ENCODE measurements around the gene RHBDL1. TPM values are rescaled to one million over a fixed set of nuclear protein-coding genes. Genes with fewer than 3 reads are reported as not detected.
"Not testable (repeated sequence)": the region's sequence is repeated elsewhere in the genome, so short reads cannot be mapped to it uniquely, and the experiment has no call there.

RHBDL1 gene
- total RNA-seq, 3 donors from 2014 or later (not counting 1 experiment from before 2014, with no cell fraction given), result 2.9 to 4.2 (median 4.2) TPM

- H3K27ac Mint-ChIP-seq, result no peak overlapping the region
- ATAC-seq (no peak), DNase-seq (no peak)
- Histone ChIP-seq H3K9me3 (ENCODE audit: control insufficient read depth, insufficient read depth, low read length) (no peaks in the 10 kb centered on the region), H3K27ac (ENCODE audit: low read length) (no peak overlapping the region), H3K4me3 (ENCODE audit: low read length) (no peak overlapping the region), H3K4me1 (ENCODE audit: control insufficient read depth, insufficient read depth, low read length) (peaks cover 57% of the 10 kb centered on the region), H3K27me3 (ENCODE audit: control insufficient read depth, insufficient read depth, low read length) (no peaks in the 10 kb centered on the region), H3K36me3 (ENCODE audit: control insufficient read depth, insufficient read depth, low read length) (peaks cover 17% of the 10 kb centered on the region)
- peak overlapping the region; percentile 31 for H3K4me3 Mint-ChIP-seq
- peaks cover 6 to 35% of the 10 kb centered on the region in 2 donors for H3K4me1 Mint-ChIP-seq
- 96% methylated on average over 51 of the region's 51 CpGs for WGBS (ENCODE audit: insufficient coverage)
- H3K9me3 Mint-ChIP-seq, result no peaks in the 10 kb centered on the region
- no peaks in the 10 kb centered on the region for H3K36me3 Mint-ChIP-seq
- TF ChIP-seq CTCF (IDR thresholded peaks at IDR 0.05), result no peak
- intact Hi-C loops (cut with micrococcal nuclease), result no loop called here
- no peaks in the 10 kb centered on the region for H3K27me3 Mint-ChIP-seq (ENCODE audit: low read depth in 2 of 2)
Observed at GRCh38 chr16:686459-687260, 11.2 kb downstream of the RHBDL1 start.

- H3K27me3 ChIP-seq (ENCODE audit: control insufficient read depth, insufficient read depth, low read length), result peaks cover 2% of the 10 kb centered on the region
- H3K27ac ChIP-seq (ENCODE audit: low read length), result no peak overlapping the region
- H3K9me3 Mint-ChIP-seq, result no peaks in the 10 kb centered on the region
- H3K36me3 ChIP-seq (ENCODE audit: control insufficient read depth, insufficient read depth, low read length), result peaks cover 8% of the 10 kb centered on the region
- DNase-seq (no peak), ATAC-seq (no peak)
- WGBS (ENCODE audit: insufficient coverage), result 92% methylated on average over 19 of the region's 19 CpGs
- peaks cover 0 to 3% of the 10 kb centered on the region in 2 donors for H3K27me3 Mint-ChIP-seq (ENCODE audit: low read depth in 2 of 2)
- H3K36me3 Mint-ChIP-seq, result no peaks in the 10 kb centered on the region
- no peak overlapping the region for H3K27ac Mint-ChIP-seq
- intact Hi-C loops (cut with micrococcal nuclease), result no loop called here
- H3K4me1 ChIP-seq (ENCODE audit: control insufficient read depth, insufficient read depth, low read length), result peaks cover 54% of the 10 kb centered on the region
- TF ChIP-seq CTCF (IDR thresholded peaks at IDR 0.05), result no peak
- H3K9me3 ChIP-seq (ENCODE audit: control insufficient read depth, insufficient read depth, low read length), result no peaks in the 10 kb centered on the region
- no peak overlapping the region for H3K4me3 ChIP-seq (ENCODE audit: low read length)
- H3K4me1 Mint-ChIP-seq, result peaks cover 6 to 32% of the 10 kb centered on the region in 2 donors
- H3K4me3 Mint-ChIP-seq, result no peak overlapping the region
Observed at GRCh38 chr16:687499-687898, 12.0 kb downstream of the RHBDL1 start.

GRCh38 chr16:689175-689897 is 13.9 kb downstream of the RHBDL1 start:
- peaks cover 6 to 24% of the 10 kb centered on the region in 2 donors for H3K4me1 Mint-ChIP-seq
- Histone ChIP-seq H3K4me1 (ENCODE audit: control insufficient read depth, insufficient read depth, low read length) (peaks cover 42% of the 10 kb centered on the region), H3K27me3 (ENCODE audit: control insufficient read depth, insufficient read depth, low read length) (peaks cover 6% of the 10 kb centered on the region), H3K9me3 (ENCODE audit: control insufficient read depth, insufficient read depth, low read length) (no peaks in the 10 kb centered on the region), H3K4me3 (ENCODE audit: low read length) (peak overlapping the region; percentile 56), H3K36me3 (ENCODE audit: control insufficient read depth, insufficient read depth, low read length) (peaks cover 4% of the 10 kb centered on the region), H3K27ac (ENCODE audit: low read length) (peak overlapping the region; percentile 67)
- H3K27ac Mint-ChIP-seq, result peak overlapping the region; percentile 83 to 87
- peak overlapping the region; percentile 92 for H3K4me3 Mint-ChIP-seq
- intact Hi-C loops (cut with micrococcal nuclease), result no loop called here
- DNase-seq (no peak), ATAC-seq (no peak)
- H3K27me3 Mint-ChIP-seq (ENCODE audit: low read depth in 2 of 2), result peaks cover 0 to 8% of the 10 kb centered on the region in 2 donors
- TF ChIP-seq CTCF (IDR thresholded peaks at IDR 0.05), result no peak
- WGBS (ENCODE audit: insufficient coverage), result 87% methylated on average over 26 of the region's 26 CpGs
- no peaks in the 10 kb centered on the region for H3K36me3 Mint-ChIP-seq
- H3K9me3 Mint-ChIP-seq, result no peaks in the 10 kb centered on the region

- Histone ChIP-seq H3K27me3 (ENCODE audit: control insufficient read depth, insufficient read depth, low read length) (peaks cover 21% of the 10 kb centered on the region), H3K4me1 (ENCODE audit: control insufficient read depth, insufficient read depth, low read length) (peaks cover 42% of the 10 kb centered on the region)
- DNase-seq; H3K36me3 Mint-ChIP-seq; H3K9me3 Mint-ChIP-seq; H3K36me3 ChIP-seq (ENCODE audit: control insufficient read depth, insufficient read depth, low read length); H3K9me3 ChIP-seq (ENCODE audit: control insufficient read depth, insufficient read depth, low read length); intact Hi-C loops (cut with micrococcal nuclease); ATAC-seq; H3K27ac ChIP-seq (ENCODE audit: low read length); H3K4me3 ChIP-seq (ENCODE audit: low read length): not testable (repeated sequence)
- 93% methylated on average over 15 of the region's 16 CpGs for WGBS (ENCODE audit: insufficient coverage)
- H3K4me3 Mint-ChIP-seq, result peak overlapping the region; percentile 53
- H3K27me3 Mint-ChIP-seq (ENCODE audit: low read depth in 2 of 2), result peaks cover 0 to 11% of the 10 kb centered on the region in 2 donors
- H3K4me1 Mint-ChIP-seq, result peaks cover 10 to 22% of the 10 kb centered on the region in 2 donors
- peak overlapping the region in 1 of 2 donors; percentile 87 for H3K27ac Mint-ChIP-seq
Observed at GRCh38 chr16:691242-691641, 15.8 kb downstream of the RHBDL1 start.

Data from natural killer cell (primary cell).